ENCODE data around the gene AKAP1.

GRCh38 chr17:57091186-57091618, 6.2 kb downstream of the AKAP1 start:
- TF ChIP-seq POLR2A (IDR thresholded peaks at IDR 0.05) (no peak), EP300 (IDR thresholded peaks at IDR 0.05) (no peak), POLR2AphosphoS5 (IDR thresholded peaks at IDR 0.05) (peak in 1 of 2 donors; percentile 41)
- TF ChIP-seq, protein P1, sequence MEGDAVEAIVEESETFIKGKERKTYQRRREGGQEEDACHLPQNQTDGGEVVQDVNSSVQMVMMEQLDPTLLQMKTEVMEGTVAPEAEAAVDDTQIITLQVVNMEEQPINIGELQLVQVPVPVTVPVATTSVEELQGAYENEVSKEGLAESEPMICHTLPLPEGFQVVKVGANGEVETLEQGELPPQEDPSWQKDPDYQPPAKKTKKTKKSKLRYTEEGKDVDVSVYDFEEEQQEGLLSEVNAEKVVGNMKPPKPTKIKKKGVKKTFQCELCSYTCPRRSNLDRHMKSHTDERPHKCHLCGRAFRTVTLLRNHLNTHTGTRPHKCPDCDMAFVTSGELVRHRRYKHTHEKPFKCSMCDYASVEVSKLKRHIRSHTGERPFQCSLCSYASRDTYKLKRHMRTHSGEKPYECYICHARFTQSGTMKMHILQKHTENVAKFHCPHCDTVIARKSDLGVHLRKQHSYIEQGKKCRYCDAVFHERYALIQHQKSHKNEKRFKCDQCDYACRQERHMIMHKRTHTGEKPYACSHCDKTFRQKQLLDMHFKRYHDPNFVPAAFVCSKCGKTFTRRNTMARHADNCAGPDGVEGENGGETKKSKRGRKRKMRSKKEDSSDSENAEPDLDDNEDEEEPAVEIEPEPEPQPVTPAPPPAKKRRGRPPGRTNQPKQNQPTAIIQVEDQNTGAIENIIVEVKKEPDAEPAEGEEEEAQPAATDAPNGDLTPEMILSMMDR (IDR thresholded peaks at IDR 0.05): no peak

Measured in upper lobe of left lung (tissue), 4 donors.